LNCaP clone FGC (cell line): ENCODE results near the gene AP4S1.
"Not testable (repeated sequence)": the region's sequence is repeated elsewhere in the genome, so short reads cannot be mapped to it uniquely, and the experiment has no call there.

Experiments
- DNase-seq: peaks from one replicate; pipeline ENCODE4 v3.0.0-alpha.2; 2011; ENCODE audit warnings: low read depth
- H3K4me3 ChIP-seq: 2 replicates; pipeline ENCODE4 v1.5.1; 2011; ENCODE audit warnings: mild to moderate bottlenecking, low read depth, low read length, control low read depth
- TF ChIP-seq, protein P1 (sequence below): IDR thresholded peaks from 2 replicates; pipeline ENCODE4 v1.5.1; 2012; ENCODE audit warnings: mild to moderate bottlenecking; ENCODE audit not compliant: control insufficient read depth, insufficient read depth; ENCODE audit errors: extremely low read depth

The AP4S1 gene

DNA sequence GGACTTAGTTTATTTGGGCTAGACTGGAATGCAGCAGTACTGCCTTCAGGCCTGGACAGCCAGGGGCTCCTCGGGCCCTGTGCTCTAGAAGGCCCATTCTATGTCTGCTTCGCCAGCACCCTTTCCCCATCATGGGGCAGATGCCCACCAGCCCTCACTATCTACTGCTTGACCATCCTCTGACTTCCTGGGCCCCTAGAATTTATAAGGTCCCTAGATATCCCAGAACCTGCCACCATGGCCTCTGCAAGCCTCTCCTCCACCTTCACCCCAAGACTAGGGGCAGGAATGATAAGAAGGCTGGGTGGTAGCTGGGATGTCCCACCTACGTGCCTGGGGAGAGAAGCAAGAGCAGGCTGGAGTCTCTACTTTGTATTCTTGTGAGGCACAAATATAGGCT, 59.6 kb downstream of the AP4S1 start:
- H3K4me3 ChIP-seq: no peak overlapping the region
- no peak for DNase-seq
- TF ChIP-seq, protein P1, sequence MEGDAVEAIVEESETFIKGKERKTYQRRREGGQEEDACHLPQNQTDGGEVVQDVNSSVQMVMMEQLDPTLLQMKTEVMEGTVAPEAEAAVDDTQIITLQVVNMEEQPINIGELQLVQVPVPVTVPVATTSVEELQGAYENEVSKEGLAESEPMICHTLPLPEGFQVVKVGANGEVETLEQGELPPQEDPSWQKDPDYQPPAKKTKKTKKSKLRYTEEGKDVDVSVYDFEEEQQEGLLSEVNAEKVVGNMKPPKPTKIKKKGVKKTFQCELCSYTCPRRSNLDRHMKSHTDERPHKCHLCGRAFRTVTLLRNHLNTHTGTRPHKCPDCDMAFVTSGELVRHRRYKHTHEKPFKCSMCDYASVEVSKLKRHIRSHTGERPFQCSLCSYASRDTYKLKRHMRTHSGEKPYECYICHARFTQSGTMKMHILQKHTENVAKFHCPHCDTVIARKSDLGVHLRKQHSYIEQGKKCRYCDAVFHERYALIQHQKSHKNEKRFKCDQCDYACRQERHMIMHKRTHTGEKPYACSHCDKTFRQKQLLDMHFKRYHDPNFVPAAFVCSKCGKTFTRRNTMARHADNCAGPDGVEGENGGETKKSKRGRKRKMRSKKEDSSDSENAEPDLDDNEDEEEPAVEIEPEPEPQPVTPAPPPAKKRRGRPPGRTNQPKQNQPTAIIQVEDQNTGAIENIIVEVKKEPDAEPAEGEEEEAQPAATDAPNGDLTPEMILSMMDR: no peak

GRCh38 chr14:31086466-31086865, 61.0 kb downstream of the AP4S1 start:
- H3K4me3 ChIP-seq, DNase-seq: not testable (repeated sequence)

GRCh38 chr14:31090883-31091764, 65.7 kb downstream of the AP4S1 start:
- peak; percentile 98 for DNase-seq
- TF ChIP-seq, protein P1: no peak
- H3K4me3 ChIP-seq: no peak overlapping the region

DNA sequence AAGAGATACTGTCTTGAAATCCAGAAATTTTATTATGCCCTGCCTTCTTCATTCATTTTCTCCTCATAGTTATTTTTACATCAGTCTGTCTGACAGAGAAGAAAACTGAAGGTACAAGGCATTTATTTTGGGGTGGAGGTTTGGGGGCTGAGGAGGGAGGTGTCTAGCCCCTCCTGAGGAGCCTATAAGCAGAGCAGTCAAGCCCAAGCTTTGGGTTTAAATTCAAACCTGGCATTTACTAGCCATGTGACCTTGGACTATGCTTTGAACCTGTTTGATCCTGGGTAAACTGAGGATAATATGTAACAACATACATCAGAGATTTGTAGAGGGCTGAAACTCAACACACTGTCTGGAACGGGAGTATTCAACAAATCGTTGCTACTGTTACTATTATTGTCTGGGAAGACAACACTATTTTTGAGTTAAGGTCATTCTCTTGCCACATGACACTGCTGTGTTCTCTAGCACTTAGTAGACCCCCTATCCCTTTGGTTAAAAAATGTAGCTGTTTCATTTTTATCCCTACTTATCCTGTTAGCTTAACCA, 66.8 kb downstream of the AP4S1 start:
- no peak for DNase-seq
- TF ChIP-seq, protein P1: no peak

DNA sequence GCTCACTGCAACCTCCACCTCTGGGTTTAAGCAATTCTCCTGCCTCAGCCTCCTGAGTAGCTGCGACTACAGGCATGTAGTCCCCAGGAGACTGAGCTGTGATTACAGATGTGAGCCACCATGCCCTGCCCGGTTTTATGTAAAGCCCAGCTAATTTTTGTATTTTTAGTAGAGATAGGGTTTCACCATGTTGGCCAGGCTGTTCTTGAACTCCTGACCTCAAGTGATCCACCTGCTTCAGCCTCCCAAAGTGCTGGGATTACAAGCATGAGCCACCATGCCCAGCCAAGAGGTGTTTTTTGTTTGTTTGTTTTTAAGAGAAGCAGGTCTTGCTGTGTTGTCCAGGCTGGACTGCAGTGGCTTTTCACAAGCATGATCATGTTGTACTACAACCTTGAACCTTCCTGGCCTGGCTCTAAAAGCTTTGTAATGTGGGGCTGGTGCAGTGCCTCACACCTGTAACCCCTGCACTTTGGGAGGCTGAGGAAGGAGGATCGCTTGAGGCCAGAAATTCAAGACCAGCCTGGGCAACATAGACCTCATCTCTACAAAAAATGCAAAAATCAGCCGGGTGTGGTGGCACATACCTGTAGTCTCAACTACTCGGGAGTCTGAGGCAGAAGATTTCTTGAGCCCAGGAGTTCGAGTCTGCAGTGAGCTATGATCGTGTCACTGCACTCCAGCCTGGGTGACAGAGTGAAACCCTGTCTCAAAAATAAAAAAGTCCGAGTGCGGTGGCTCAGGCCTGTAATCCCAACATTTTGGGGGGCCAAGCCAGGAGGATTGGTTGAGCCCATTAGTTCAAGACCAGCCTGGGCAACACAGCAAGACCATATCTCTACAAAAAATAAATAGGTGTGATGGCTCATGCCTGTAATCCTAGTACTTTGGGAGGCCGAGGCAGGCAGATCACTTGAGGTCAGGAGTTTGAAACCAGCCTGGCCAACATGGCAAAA, 68.7 kb downstream of the AP4S1 start:
- not testable (repeated sequence) for DNase-seq, H3K4me3 ChIP-seq

More for the DNA sequence above, 66.8 kb downstream of the AP4S1 start:
- no peak overlapping the region for H3K4me3 ChIP-seq

DNA sequence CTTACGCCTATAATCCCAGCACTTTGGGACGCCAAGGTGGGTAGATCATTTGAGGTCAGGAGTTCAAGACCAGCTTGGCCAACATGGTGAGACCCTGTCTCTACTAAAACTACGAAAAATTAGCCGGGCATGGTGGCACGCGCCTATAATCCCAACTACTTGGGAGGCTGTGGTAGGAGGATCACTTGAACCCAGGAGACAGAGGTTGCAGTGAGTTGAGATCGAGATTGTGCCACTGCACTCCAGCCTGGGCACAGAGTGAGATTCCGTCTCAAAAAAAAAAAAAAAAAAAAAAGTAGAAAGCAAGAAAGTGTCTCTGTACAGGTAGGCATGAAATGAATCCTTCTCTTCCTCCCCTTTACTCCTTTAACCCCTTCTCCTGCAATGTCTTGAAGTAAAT, 70.4 kb downstream of the AP4S1 start:
- not testable (repeated sequence) for H3K4me3 ChIP-seq, DNase-seq

DNA sequence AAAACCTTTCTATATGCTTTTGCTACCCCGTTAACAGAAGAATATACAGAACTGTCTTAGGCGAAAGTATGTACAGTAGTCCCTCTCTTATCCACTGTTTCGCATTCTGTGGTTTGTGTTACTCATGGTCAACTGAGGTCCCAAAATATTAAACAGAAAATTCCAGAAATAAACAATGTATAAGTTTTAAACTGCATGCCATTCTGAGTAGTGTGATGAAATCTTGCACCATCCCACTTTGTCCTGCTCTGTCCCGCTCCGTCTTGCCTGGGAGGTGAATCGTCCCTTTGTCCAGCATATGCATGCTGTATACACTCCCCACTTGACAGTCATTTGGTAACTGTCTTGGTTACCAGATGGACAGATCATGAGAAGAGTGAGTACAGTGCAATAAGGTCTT, 70.8 kb downstream of the AP4S1 start:
- no peak for DNase-seq
- H3K4me3 ChIP-seq: no peak overlapping the region
- TF ChIP-seq, protein P1: no peak

DNA sequence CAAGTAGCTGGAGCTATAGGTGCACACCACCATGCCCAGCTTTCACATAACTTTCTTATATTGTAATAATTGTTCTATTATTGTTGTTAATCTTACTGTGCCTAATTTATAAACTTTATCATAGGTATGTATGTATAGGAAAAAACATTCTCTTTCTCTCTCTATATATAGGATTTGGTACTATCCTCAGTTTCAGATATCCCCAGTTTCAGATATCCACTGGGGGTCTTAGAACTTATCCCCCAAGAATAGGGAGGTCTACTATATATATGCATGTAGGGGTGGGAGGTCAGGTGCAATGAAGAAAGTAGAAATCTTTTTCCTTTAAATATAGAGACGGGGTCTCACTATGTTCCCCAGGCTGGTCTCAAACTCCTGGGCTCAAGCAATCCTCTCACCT, 71.6 kb downstream of the AP4S1 start:
- DNase-seq: no peak
- TF ChIP-seq, protein P1: no peak
- no peak overlapping the region for H3K4me3 ChIP-seq
